B cell (primary cell): ENCODE measurements around the gene ASCC2.
"Not testable (repeated sequence)": the region's sequence is repeated elsewhere in the genome, so short reads cannot be mapped to it uniquely, and the experiment has no call there.

Experiments
- CTCF ChIP-seq: fragments of 200-600 bp; IDR thresholded peaks from one replicate; pipeline ENCODE4 v1.8.0; 2022; ENCODE audit warnings: antibody characterized with exemption, mild to moderate bottlenecking
- EZH2 ChIP-seq: IDR thresholded peaks from 2 replicates; pipeline ENCODE4 v1.6.1; 2012; ENCODE audit warnings: borderline replicate concordance, low read depth, mild to moderate bottlenecking, moderate library complexity, low read length; ENCODE audit not compliant: insufficient read depth, poor library complexity, severe bottlenecking

- TF ChIP-seq CTCF, EZH2: not testable (repeated sequence)
These were observed 21.0 kb upstream of the ASCC2 start for GRCh38 chr22:29859030-29859429.
